ENCODE results near the gene PARVG.

Gene PARVG, protein sequence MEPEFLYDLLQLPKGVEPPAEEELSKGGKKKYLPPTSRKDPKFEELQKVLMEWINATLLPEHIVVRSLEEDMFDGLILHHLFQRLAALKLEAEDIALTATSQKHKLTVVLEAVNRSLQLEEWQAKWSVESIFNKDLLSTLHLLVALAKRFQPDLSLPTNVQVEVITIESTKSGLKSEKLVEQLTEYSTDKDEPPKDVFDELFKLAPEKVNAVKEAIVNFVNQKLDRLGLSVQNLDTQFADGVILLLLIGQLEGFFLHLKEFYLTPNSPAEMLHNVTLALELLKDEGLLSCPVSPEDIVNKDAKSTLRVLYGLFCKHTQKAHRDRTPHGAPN

GRCh38 chr22:44180706-44181032 lies at the start of gene PARVG:
TSS of gene PARVG (plus strand) at chr22:44180925. CDS start at chr22:44183330, 2,405 bp downstream.
- Histone ChIP-seq H3K36me3 (ENCODE audit: control insufficient read depth, insufficient read depth, low read length) (no peaks in the 10 kb centered on the region), H3K27me3 (ENCODE audit: control insufficient read depth, insufficient read depth, low read length) (no peaks in the 10 kb centered on the region), H3K9me3 (ENCODE audit: control insufficient read depth, insufficient read depth, low read length) (no peaks in the 10 kb centered on the region), H3K9ac (ENCODE audit: low read depth, low read length) (no peak within 1 kb of the TSS), H3K4me1 (ENCODE audit: control insufficient read depth, insufficient read depth, low read length) (no peaks in the 10 kb centered on the region), H3K4me3 (ENCODE audit: low read depth, low read length) (no peak within 1 kb of the TSS)

DNA sequence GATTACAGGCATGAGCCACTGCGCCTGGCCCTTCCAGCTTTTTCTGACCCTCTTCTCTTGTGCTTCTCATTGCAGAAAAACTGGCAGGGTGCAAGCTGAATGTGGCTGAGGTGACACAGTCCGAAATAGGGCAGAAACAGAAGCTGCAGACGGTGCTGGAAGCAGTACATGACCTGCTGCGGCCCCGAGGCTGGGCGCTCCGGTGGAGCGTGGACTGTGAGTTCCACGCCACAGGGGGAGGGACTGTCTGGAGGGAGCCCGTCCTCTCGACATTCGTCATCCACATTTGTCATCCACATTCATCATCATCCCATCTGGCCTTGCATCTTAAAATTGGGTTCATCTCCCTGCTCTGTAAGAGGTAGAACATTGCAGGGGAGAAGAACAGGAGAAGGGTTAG lies 49.3 kb upstream of the PARVG start:
- H3K27me3 ChIP-seq (ENCODE audit: control insufficient read depth, insufficient read depth, low read length) = no peaks in the 10 kb centered on the region
- no peak overlapping the region for H3K4me3 ChIP-seq (ENCODE audit: low read depth, low read length)
- H3K36me3 ChIP-seq (ENCODE audit: control insufficient read depth, insufficient read depth, low read length) = peaks cover 3% of the 10 kb centered on the region
- H3K4me1 ChIP-seq (ENCODE audit: control insufficient read depth, insufficient read depth, low read length) = peaks cover 5% of the 10 kb centered on the region
- no peak overlapping the region for H3K9ac ChIP-seq (ENCODE audit: low read depth, low read length)
- H3K9me3 ChIP-seq (ENCODE audit: control insufficient read depth, insufficient read depth, low read length) = no peaks in the 10 kb centered on the region

- H3K4me3 ChIP-seq (ENCODE audit: low read depth, low read length) = no peak overlapping the region
- H3K4me1 ChIP-seq (ENCODE audit: control insufficient read depth, insufficient read depth, low read length) = peaks cover 5% of the 10 kb centered on the region
- H3K9ac ChIP-seq (ENCODE audit: low read depth, low read length) = no peak overlapping the region
- H3K27me3 ChIP-seq (ENCODE audit: control insufficient read depth, insufficient read depth, low read length) = no peaks in the 10 kb centered on the region
- peaks cover 3% of the 10 kb centered on the region for H3K9me3 ChIP-seq (ENCODE audit: control insufficient read depth, insufficient read depth, low read length)
- peaks cover 6% of the 10 kb centered on the region for H3K36me3 ChIP-seq (ENCODE audit: control insufficient read depth, insufficient read depth, low read length)
Measured at GRCh38 chr22:44131989-44132685, 48.6 kb upstream of the PARVG start.

DNA sequence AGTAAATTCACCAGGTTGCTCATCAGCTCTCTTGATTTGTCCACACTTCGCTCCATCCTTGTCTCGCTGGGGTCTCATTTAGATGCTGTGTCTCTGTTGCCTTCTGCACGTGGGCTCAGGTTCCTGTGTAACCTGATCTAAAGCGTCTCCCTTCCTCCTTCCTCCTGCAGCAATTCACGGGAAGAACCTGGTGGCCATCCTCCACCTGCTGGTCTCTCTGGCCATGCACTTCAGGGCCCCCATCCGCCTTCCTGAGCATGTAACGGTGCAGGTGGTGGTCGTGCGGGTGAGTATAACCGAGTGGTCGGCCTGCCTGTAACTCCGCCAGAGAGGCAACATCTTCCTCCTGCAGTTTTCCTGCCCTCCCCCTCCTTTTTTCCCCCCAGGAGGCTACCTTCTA lies 48.0 kb upstream of the PARVG start:
- Histone ChIP-seq H3K27me3 (ENCODE audit: control insufficient read depth, insufficient read depth, low read length) (no peaks in the 10 kb centered on the region), H3K9ac (ENCODE audit: low read depth, low read length) (no peak overlapping the region), H3K36me3 (ENCODE audit: control insufficient read depth, insufficient read depth, low read length) (peaks cover 8% of the 10 kb centered on the region), H3K9me3 (ENCODE audit: control insufficient read depth, insufficient read depth, low read length) (peaks cover 6% of the 10 kb centered on the region), H3K4me3 (ENCODE audit: low read depth, low read length) (no peak overlapping the region), H3K4me1 (ENCODE audit: control insufficient read depth, insufficient read depth, low read length) (peaks cover 5% of the 10 kb centered on the region)

DNA sequence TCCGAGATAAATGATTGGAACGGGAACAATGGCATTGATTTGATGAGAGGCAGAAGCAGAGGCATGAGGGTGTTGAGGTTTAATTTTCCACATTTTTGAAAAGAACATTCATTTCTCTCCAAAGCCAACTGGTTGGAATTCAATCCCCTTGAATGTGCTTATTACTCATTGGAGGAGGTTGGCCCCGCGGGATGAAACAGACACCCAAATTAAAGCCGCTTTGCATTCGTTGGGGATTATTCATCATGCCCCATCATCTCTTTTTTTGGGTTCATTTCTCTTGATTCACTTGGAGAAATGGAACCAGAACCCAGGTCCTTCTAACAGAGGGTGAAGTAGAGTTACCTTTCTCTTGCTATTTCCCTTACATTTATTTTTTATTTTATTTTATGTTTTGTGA lies 47.6 kb upstream of the PARVG start:
- Histone ChIP-seq H3K36me3 (ENCODE audit: control insufficient read depth, insufficient read depth, low read length) (peaks cover 8% of the 10 kb centered on the region), H3K9me3 (ENCODE audit: control insufficient read depth, insufficient read depth, low read length) (peaks cover 6% of the 10 kb centered on the region), H3K4me1 (ENCODE audit: control insufficient read depth, insufficient read depth, low read length) (peaks cover 5% of the 10 kb centered on the region)

DNA sequence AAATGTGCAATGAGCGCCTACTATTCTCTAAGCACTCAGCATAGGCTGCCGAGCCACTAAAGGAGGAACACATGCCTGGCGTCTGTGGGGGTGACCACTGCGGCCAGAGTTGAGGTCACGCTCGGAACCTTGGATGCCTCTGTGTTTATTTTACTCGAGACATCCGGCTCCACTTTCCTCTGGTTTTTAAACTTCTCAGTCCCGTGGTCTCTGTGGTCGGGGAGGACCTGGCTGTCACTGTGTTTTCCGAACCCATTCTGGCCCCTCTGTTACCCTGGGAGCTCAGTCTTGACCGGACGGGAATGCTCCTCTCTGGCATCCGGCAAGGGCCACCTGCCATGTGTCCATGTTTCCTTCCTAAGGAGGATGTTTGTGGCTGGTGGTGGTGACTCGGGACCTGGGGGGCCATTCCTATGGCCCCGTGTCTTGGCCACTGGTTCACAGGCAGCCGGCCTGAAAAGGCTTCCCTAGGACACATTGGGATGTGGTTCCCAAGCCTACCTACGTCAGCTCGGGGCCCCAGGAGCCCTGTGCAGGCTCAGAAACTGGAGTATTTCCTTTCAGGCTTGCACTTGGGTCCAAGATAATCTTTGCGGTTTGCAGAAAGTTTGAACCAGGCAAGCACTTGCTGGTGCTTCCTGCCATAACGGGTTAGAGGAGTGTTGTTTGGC lies 46.7 kb upstream of the PARVG start:
- Histone ChIP-seq H3K36me3 (ENCODE audit: control insufficient read depth, insufficient read depth, low read length) (peaks cover 8% of the 10 kb centered on the region), H3K9me3 (ENCODE audit: control insufficient read depth, insufficient read depth, low read length) (peaks cover 6% of the 10 kb centered on the region), H3K4me3 (ENCODE audit: low read depth, low read length) (no peak overlapping the region), H3K9ac (ENCODE audit: low read depth, low read length) (no peak overlapping the region), H3K27me3 (ENCODE audit: control insufficient read depth, insufficient read depth, low read length) (no peaks in the 10 kb centered on the region), H3K4me1 (ENCODE audit: control insufficient read depth, insufficient read depth, low read length) (peaks cover 5% of the 10 kb centered on the region)

More for the DNA sequence above, 47.6 kb upstream of the PARVG start:
- H3K27me3 ChIP-seq (ENCODE audit: control insufficient read depth, insufficient read depth, low read length) = no peaks in the 10 kb centered on the region
- no peak overlapping the region for H3K9ac ChIP-seq (ENCODE audit: low read depth, low read length)
- H3K4me3 ChIP-seq (ENCODE audit: low read depth, low read length) = no peak overlapping the region

DNA sequence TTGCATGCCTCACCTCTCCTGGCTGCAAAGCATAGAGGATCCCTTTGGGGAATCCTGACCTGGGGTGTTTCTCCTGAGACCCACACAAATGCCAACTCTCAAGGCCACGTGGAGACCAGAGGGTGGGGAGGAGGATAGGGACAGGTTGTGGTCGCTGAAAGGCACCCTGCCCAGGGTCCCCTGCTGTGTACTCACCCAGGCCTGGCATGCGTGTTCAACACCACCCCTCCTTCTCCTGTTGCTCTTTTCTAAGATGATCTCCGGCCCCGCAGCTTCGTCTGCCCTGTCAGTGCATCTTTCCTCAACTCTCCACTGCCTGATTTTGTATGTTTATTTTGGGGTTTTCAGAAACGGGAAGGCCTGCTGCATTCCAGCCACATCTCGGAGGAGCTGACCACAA lies 44.6 kb upstream of the PARVG start:
- Histone ChIP-seq H3K27me3 (ENCODE audit: control insufficient read depth, insufficient read depth, low read length) (no peaks in the 10 kb centered on the region), H3K9me3 (ENCODE audit: control insufficient read depth, insufficient read depth, low read length) (peaks cover 6% of the 10 kb centered on the region), H3K4me1 (ENCODE audit: control insufficient read depth, insufficient read depth, low read length) (peaks cover 5% of the 10 kb centered on the region), H3K9ac (ENCODE audit: low read depth, low read length) (no peak overlapping the region), H3K36me3 (ENCODE audit: control insufficient read depth, insufficient read depth, low read length) (peaks cover 8% of the 10 kb centered on the region), H3K4me3 (ENCODE audit: low read depth, low read length) (no peak overlapping the region)

- H3K4me3 ChIP-seq (ENCODE audit: low read depth, low read length) = no peak overlapping the region
- no peaks in the 10 kb centered on the region for H3K27me3 ChIP-seq (ENCODE audit: control insufficient read depth, insufficient read depth, low read length)
- H3K36me3 ChIP-seq (ENCODE audit: control insufficient read depth, insufficient read depth, low read length) = peaks cover 8% of the 10 kb centered on the region
- H3K4me1 ChIP-seq (ENCODE audit: control insufficient read depth, insufficient read depth, low read length) = peaks cover 5% of the 10 kb centered on the region
- no peak overlapping the region for H3K9ac ChIP-seq (ENCODE audit: low read depth, low read length)
- H3K9me3 ChIP-seq (ENCODE audit: control insufficient read depth, insufficient read depth, low read length) = peaks cover 6% of the 10 kb centered on the region
Measured at GRCh38 chr22:44136786-44137185, 43.9 kb upstream of the PARVG start.

GRCh38 chr22:44137415-44137814 lies 43.3 kb upstream of the PARVG start:
- Histone ChIP-seq H3K36me3 (ENCODE audit: control insufficient read depth, insufficient read depth, low read length) (peaks cover 8% of the 10 kb centered on the region), H3K9ac (ENCODE audit: low read depth, low read length) (no peak overlapping the region), H3K4me3 (ENCODE audit: low read depth, low read length) (no peak overlapping the region), H3K9me3 (ENCODE audit: control insufficient read depth, insufficient read depth, low read length) (peaks cover 6% of the 10 kb centered on the region), H3K27me3 (ENCODE audit: control insufficient read depth, insufficient read depth, low read length) (no peaks in the 10 kb centered on the region), H3K4me1 (ENCODE audit: control insufficient read depth, insufficient read depth, low read length) (peaks cover 3% of the 10 kb centered on the region)

DNA sequence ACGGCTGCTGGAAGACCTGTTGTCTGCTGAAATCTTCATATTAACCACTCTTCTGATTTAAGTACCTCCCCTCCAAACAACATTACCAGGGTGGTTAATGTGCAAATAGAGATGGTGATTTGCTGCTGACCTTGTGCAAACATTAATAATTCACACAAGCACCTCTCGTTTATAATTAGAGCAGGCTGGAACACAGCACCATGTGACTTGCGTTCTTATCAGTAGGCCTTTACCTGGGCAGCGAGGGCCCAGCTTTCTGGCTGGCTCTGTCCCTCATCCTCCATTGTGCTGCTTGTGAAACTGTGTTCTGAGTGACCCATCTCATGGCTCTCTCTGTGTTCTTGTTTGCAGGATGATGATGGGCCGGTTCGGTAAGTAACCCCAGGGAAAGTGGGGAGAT lies 41.0 kb upstream of the PARVG start:
- Histone ChIP-seq H3K9ac (ENCODE audit: low read depth, low read length) (no peak overlapping the region), H3K4me1 (ENCODE audit: control insufficient read depth, insufficient read depth, low read length) (no peaks in the 10 kb centered on the region), H3K27me3 (ENCODE audit: control insufficient read depth, insufficient read depth, low read length) (no peaks in the 10 kb centered on the region), H3K36me3 (ENCODE audit: control insufficient read depth, insufficient read depth, low read length) (peaks cover 8% of the 10 kb centered on the region), H3K9me3 (ENCODE audit: control insufficient read depth, insufficient read depth, low read length) (peaks cover 6% of the 10 kb centered on the region), H3K4me3 (ENCODE audit: low read depth, low read length) (no peak overlapping the region)

- Histone ChIP-seq H3K4me1 (ENCODE audit: control insufficient read depth, insufficient read depth, low read length) (peaks cover 16% of the 10 kb centered on the region), H3K27me3 (ENCODE audit: control insufficient read depth, insufficient read depth, low read length) (no peaks in the 10 kb centered on the region), H3K9me3 (ENCODE audit: control insufficient read depth, insufficient read depth, low read length) (no peaks in the 10 kb centered on the region), H3K9ac (ENCODE audit: low read depth, low read length) (no peak overlapping the region), H3K4me3 (ENCODE audit: low read depth, low read length) (no peak overlapping the region), H3K36me3 (ENCODE audit: control insufficient read depth, insufficient read depth, low read length) (peaks cover 4% of the 10 kb centered on the region)
Measured at GRCh38 chr22:44142421-44143104, 38.2 kb upstream of the PARVG start.

Data from iPS-15b (cell line).